A673 (cell line): ENCODE results near the gene MRPS18A. TPM values are rescaled to one million over a fixed set of nuclear protein-coding genes. Genes with fewer than 3 reads are reported as not detected.

ENCODE experiments used
- BruUV-seq: library from RNA; stranded (reverse); fragments of 400-500 nt; replicated peaks from 2 replicates; lab custom pipeline; 2021; lab: Mats Ljungman, UMichigan
- CTCF ChIA-PET: fragments of 300-600 bp; sonication (Branson Sonifier 250); formaldehyde crosslinking; loops from one replicate; lab custom pipeline; 2022; ENCODE audit warnings: antibody characterized with exemption; lab: Charles Lee
- POLR2A ChIA-PET: fragments of 300-600 bp; sonication (Branson Sonifier 250); formaldehyde crosslinking; loops from one replicate; lab custom pipeline; 2022; ENCODE audit warnings: antibody characterized with exemption; ENCODE audit not compliant: low non-redundant PET; lab: Charles Lee
- DNase-seq: peaks from one replicate; pipeline ENCODE4 v3.0.0-alpha.2; 2015; ENCODE audit warnings: low spot score
- H3K27ac ChIP-seq: fragments of 200-600 bp; sonication (generic); 2 replicates; pipeline ENCODE4 v1.5.1; 2016; ENCODE audit warnings: mixed run types, low read depth, mild to moderate bottlenecking, mixed read lengths, antibody characterized with exemption, low read length; ENCODE audit not compliant: poor library complexity, severe bottlenecking
- H3K27me3 ChIP-seq: fragments of 200-600 bp; sonication (generic); replicated peaks from 2 replicates; pipeline ENCODE4 v1.6.1; 2017; ENCODE audit warnings: mixed run types, low read depth, mild to moderate bottlenecking, mixed read lengths, antibody characterized with exemption, low read length; ENCODE audit not compliant: insufficient read depth, poor library complexity
- H3K36me3 ChIP-seq: fragments of 200-600 bp; sonication (generic); 2 replicates; pipeline ENCODE4 v1.6.1; 2016; ENCODE audit warnings: mixed run types, mild to moderate bottlenecking, mixed read lengths, antibody characterized with exemption, low read length; ENCODE audit not compliant: insufficient read depth, poor library complexity, severe bottlenecking
- H3K4me1 ChIP-seq: fragments of 200-600 bp; sonication (generic); 2 replicates; pipeline ENCODE4 v1.6.1; 2017; ENCODE audit warnings: mixed run types, mild to moderate bottlenecking, mixed read lengths, antibody characterized with exemption, low read length; ENCODE audit not compliant: insufficient read depth, poor library complexity, severe bottlenecking
- H3K4me3 ChIP-seq: fragments of 200-600 bp; sonication (generic); 2 replicates; pipeline ENCODE4 v1.5.1; 2016; ENCODE audit warnings: low read depth, mixed run types, mild to moderate bottlenecking, mixed read lengths, low read length; ENCODE audit not compliant: poor library complexity, severe bottlenecking
- H3K9me3 ChIP-seq: fragments of 200-600 bp; sonication (generic); 2 replicates; pipeline ENCODE4 v1.6.1; 2016; ENCODE audit warnings: mixed run types, low read depth, mild to moderate bottlenecking, mixed read lengths, antibody characterized with exemption, low read length; ENCODE audit not compliant: poor library complexity, severe bottlenecking
- EZH2 ChIP-seq: fragments of 200-600 bp; sonication (generic); IDR thresholded peaks from 2 replicates; pipeline ENCODE4 v1.6.1; 2017; ENCODE audit warnings: borderline replicate concordance, low read depth, mild to moderate bottlenecking, mixed read lengths, antibody characterized with exemption, low read length; ENCODE audit not compliant: poor library complexity, severe bottlenecking
- intact Hi-C: fragments of 100-400 bp; cut with micrococcal nuclease; formaldehyde crosslinking; loops from one replicate; pipeline ENCODE4 v1.10.0; 2022; ENCODE audit not compliant: unreplicated experiment
- total RNA-seq: library from RNA; stranded (reverse); gene quantifications from 2 replicates; pipeline ENCODE4 v1.2.3, GENCODE V29; 2021
- TF ChIP-seq, protein P1 (sequence below): fragments of 300-800, 200-600 bp; sonication (generic); conservative IDR thresholded peaks from 2 replicates; pipeline ENCODE4 v1.5.1; 2017; ENCODE audit warnings: low read depth, mild to moderate bottlenecking, antibody characterized with exemption, low read length, moderate library complexity, mixed read lengths

Gene MRPS18A
- total RNA-seq, 1 experiment from 2014 or later, result 64.6 TPM

DNA sequence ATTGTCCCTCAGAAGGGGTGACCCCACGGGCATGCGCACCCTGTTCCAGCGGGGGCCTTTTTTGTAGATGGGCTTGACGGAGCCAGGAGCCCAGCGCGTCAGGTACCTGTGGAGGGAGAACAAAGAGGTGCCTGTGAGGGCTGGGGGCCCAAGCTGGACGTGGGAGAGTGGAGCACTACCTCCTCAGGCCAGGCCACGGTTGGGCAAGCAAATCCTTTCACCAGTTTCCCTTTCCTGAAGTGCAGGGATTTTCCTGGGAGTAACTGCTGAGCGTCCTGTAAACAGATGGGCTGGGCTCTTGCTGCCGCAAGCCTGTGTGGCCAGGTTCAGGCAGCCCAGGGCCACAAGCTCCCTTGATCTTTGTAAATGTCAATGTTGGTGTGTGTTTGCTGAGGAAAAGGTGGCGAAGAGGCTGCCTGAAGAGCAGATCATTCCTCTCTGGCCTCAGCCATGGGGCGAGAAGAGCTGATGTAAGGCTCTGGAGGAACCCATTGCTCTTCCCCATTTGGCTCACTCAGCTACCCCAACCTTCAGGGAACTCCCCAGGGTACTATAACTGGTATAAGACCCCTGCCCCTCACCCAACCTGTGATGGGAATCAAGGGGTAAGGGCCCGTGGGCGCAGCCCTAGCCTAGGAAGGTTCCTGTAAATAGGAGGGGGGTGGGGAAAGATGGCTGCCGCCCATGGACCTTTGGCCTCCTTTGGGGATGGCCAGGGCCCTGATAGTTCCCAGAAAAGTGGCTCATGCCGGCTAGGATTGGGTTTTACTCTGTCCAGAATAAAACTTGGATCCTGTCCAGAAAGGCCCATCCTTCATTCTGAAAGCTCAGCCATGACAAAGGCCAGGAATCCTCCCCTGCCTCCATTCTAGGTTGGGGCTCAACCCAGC, 15.5 kb downstream of the MRPS18A start:
- intact Hi-C loops, result no loop called here
- H3K9me3 ChIP-seq, result no peaks in the 10 kb centered on the region
- DNase-seq, result no peak
- ChIA-PET CTCF (no interaction called here), POLR2A (no interaction called here)
- no peak overlapping the region for H3K4me3 ChIP-seq
- TF ChIP-seq, protein P1, sequence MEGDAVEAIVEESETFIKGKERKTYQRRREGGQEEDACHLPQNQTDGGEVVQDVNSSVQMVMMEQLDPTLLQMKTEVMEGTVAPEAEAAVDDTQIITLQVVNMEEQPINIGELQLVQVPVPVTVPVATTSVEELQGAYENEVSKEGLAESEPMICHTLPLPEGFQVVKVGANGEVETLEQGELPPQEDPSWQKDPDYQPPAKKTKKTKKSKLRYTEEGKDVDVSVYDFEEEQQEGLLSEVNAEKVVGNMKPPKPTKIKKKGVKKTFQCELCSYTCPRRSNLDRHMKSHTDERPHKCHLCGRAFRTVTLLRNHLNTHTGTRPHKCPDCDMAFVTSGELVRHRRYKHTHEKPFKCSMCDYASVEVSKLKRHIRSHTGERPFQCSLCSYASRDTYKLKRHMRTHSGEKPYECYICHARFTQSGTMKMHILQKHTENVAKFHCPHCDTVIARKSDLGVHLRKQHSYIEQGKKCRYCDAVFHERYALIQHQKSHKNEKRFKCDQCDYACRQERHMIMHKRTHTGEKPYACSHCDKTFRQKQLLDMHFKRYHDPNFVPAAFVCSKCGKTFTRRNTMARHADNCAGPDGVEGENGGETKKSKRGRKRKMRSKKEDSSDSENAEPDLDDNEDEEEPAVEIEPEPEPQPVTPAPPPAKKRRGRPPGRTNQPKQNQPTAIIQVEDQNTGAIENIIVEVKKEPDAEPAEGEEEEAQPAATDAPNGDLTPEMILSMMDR, result no peak
- TF ChIP-seq EZH2, result no peak
- H3K27me3 ChIP-seq, result no peaks in the 10 kb centered on the region
- BruUV-seq, result no TSS peak
- peaks cover 14% of the 10 kb centered on the region for H3K4me1 ChIP-seq
- peaks cover 50% of the 10 kb centered on the region for H3K36me3 ChIP-seq
- H3K27ac ChIP-seq, result no peak overlapping the region

DNA sequence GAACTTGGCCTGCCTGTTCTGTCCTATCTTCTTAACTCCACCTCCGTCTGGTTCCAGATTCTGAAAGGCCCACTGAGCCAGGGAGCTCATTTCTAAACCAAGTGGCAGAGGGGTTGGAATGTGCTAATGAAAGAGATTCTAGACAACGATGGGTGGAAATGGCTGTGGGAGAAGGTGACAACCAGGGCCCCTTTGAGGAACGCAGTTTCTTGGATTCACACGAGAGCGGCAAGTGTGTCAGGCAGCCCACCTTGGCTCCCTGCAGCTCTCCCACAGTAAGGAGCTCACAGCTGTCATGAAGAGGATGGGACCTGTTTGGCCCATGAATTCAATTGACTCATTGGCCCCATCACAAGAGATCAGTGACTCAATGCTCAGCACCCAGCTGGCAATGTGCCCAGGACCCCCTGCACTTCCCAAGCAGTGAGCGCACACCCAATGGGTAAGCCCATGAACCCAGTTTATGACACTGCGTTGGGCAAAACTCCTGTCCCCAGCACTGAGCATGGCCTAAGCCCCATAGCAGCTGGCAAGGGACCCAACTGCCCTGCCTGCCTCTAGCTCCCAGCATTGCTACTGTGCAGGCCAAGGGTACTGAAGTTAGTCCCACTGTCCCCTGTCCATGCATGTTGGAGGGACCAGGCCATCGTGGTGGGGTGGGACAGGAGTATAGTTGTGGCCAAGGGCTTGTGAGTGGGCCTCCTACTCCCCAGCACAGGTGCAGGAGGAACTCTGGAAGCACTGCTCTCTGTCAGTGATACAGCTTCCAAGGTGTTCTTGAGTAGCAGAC, 16.4 kb downstream of the MRPS18A start:
- intact Hi-C loops, result no loop called here
- H3K4me3 ChIP-seq, result no peak overlapping the region
- no peak overlapping the region for H3K27ac ChIP-seq
- no peaks in the 10 kb centered on the region for H3K9me3 ChIP-seq
- ChIA-PET POLR2A (no interaction called here), CTCF (interaction anchor here (0.6 kb wide), 1 partner anchor 674 kb away, joined by 3 read pairs; no protein-coding TSS in a partner anchor)
- no peaks in the 10 kb centered on the region for H3K27me3 ChIP-seq
- TF ChIP-seq EZH2, result no peak
- TF ChIP-seq, protein P1, result no peak
- H3K36me3 ChIP-seq, result peaks cover 42% of the 10 kb centered on the region
- H3K4me1 ChIP-seq, result peaks cover 14% of the 10 kb centered on the region
- no peak for DNase-seq
- BruUV-seq, result no TSS peak

DNA sequence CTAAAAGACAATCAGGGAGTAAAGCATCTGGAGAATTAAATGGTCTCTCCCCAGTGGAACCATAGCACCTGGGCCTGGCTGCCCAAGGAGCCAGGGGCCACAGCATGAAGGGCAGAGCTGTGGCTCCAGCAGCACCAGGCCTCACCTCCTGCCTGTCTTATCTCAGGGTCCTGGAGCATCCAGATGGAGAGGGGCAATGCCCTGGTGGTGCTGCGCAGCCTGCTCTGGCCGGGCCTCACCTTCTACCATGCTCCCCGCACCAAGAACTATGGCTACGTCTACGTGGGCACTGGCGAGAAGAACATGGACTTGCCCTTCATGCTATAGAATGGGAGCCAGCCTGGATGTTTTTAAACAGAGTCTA, 17.0 kb downstream of the MRPS18A start:
- ChIA-PET POLR2A (no interaction called here), CTCF (interaction anchor here (0.6 to 1.4 kb wide), 2 partner anchors 408 to 675 kb away, joined by 3 to 8 read pairs; no protein-coding TSS in a partner anchor)
- H3K27ac ChIP-seq, result no peak overlapping the region
- H3K9me3 ChIP-seq, result no peaks in the 10 kb centered on the region
- no peak for DNase-seq
- peaks cover 41% of the 10 kb centered on the region for H3K36me3 ChIP-seq
- TF ChIP-seq, protein P1, result no peak
- no peak for TF ChIP-seq EZH2
- BruUV-seq, result no TSS peak
- no peaks in the 10 kb centered on the region for H3K27me3 ChIP-seq
- intact Hi-C loops, result no loop called here
- peaks cover 14% of the 10 kb centered on the region for H3K4me1 ChIP-seq
- no peak overlapping the region for H3K4me3 ChIP-seq
